Kidney (tissue), 14 donors: ENCODE results near the gene NCKAP5. TPM values are rescaled to one million over a fixed set of nuclear protein-coding genes. Genes with fewer than 3 reads are reported as not detected.

ENCODE experiments used
- DNase-seq, 5 donors: peaks; one replicate each; pipeline ENCODE4 v3.0.0-alpha.2; 2013 to 2020
- FAIRE-seq: peaks from 2 replicates; lab custom pipeline; 2012; peaks lifted over from hg19 to GRCh38; lab: Jason Lieb, UNC
- H3K27ac ChIP-seq, 2 donors: one replicate each; pipeline ENCODE4 v1.7.0; 2013; ENCODE audit warnings: low read depth in 2 of 2, low read length in 2 of 2, inconsistent platforms in 1 of 2
- H3K27me3 ChIP-seq: one replicate; pipeline ENCODE4 v1.7.1; 2013; ENCODE audit warnings: low read length, inconsistent platforms; ENCODE audit not compliant: control insufficient read depth, insufficient read depth
- H3K36me3 ChIP-seq, 3 donors: one replicate each; pipeline versions ENCODE4 v1.7.0 to v1.7.1; 2013; ENCODE audit warnings: low read length in 3 of 3, control low read depth in 1 of 3, inconsistent platforms in 1 of 3; ENCODE audit not compliant: insufficient read depth in 3 of 3, control insufficient read depth in 2 of 3
- H3K4me1 ChIP-seq, 3 donors: one replicate each; pipeline versions ENCODE4 v1.7.0 to v1.7.1; 2013; ENCODE audit warnings: low read length in 3 of 3, inconsistent platforms in 1 of 3, low read depth in 1 of 3; ENCODE audit not compliant: control insufficient read depth in 2 of 3, insufficient read depth in 2 of 3
- H3K4me3 ChIP-seq, 3 donors: one replicate each; pipeline versions ENCODE4 v1.7.0 to v1.8.1; 2013; ENCODE audit warnings: low read length in 3 of 3, control low read depth in 1 of 3, inconsistent platforms in 1 of 3
- H3K9ac ChIP-seq, 3 donors: one replicate each; pipeline versions ENCODE4 v1.7.0 to v1.7.1; 2013; ENCODE audit warnings: low read length in 3 of 3, control low read depth in 1 of 3, inconsistent platforms in 1 of 3
- H3K9me3 ChIP-seq, 3 donors: one replicate each; pipeline versions ENCODE4 v1.7.0 to v1.7.1; 2013; ENCODE audit warnings: low read length in 3 of 3, control low read depth in 1 of 3, inconsistent platforms in 1 of 3; ENCODE audit not compliant: control insufficient read depth in 2 of 3, insufficient read depth in 1 of 3
- intact Hi-C: fragments of 100-400 bp; cut with DNase I; formaldehyde crosslinking; loops from one replicate; pipeline ENCODE4 v1.11.1; 2022
- polyA plus RNA-seq: library from polyadenylated mRNA; stranded (reverse); fragments of 350-450 nt; fragmentation: Illumina TruSeq; extraction: RNeasy Lipid Tissue Mini Kit (QIAGEN cat#74804); gene quantifications from one replicate; pipeline ENCODE4 v1.2.3, GENCODE V29; 2014; ENCODE audit warnings: low read depth, low replicate concordance; ENCODE audit not compliant: insufficient read depth
- total RNA-seq: library from RNA; stranded (reverse); fragmentation: NEBNext Ultra II Directional; extraction: Animal tissue kit (Norgen Biotek cat#: 25700); gene quantifications from one replicate; pipeline ENCODE4 v1.2.1, GENCODE V29; 2021
- TF ChIP-seq, protein P1 (sequence below): IDR thresholded peaks from 3 replicates; pipeline ENCODE4 v1.5.1; 2012; ENCODE audit warnings: mild to moderate bottlenecking, moderate library complexity, borderline replicate concordance; ENCODE audit not compliant: insufficient read depth; ENCODE audit errors: extremely low read depth
- donor health status: control.
- donor health status: control.
- donor health status: control.
- donor health status: control.
- donor health status: control.
- donor health status: DM: yes; HTN: yes; CAD: no.
- donor health status: Normal renal cell carcinoma (clear cell type).

Gene NCKAP5
- total and polyA plus RNA-seq, 2 donors from 2014 or later, result 1.8 to 2.9 TPM

DNA sequence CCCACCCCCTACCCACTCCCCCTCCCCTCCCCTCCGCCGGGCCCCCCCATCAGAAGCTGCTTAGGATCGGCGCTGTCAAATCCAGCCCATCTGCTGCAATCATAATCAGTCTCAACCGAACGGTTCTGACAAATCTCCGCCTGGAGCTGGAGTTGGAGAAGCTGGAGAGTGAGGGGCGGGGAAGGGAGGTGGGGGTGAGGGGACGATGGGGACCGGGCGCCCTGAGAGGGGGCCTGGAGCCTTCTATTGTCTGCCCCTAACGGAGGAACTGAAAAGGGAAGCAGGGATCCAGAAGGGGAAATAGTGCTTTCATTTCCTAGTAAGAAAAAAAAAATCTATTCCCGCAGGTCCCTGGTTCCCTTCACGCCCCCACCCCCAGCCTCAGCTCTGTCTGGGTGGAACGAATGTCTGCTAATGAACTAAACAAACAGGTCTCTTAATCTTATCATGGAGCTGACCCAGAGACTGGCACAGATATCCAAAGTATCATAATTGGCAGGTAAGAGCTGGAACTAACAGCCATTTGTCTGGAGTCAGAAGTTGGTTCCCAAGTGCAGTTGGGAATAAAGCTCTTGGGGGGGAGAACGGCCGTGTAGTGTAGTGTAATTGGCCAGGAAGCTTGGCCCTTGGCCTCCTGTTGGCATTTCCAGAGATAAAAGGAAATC, 301.2 kb downstream of the NCKAP5 start:
- intact Hi-C loops, result no loop called here
- H3K27ac ChIP-seq, result no peak overlapping the region
- H3K9me3 ChIP-seq, result no peaks in the 10 kb centered on the region
- no peaks in the 10 kb centered on the region for H3K36me3 ChIP-seq
- no peaks in the 10 kb centered on the region for H3K4me1 ChIP-seq
- FAIRE-seq (no peak), DNase-seq (peak in 4 of 5 donors; percentile 19 to 55 (median 42))
- TF ChIP-seq, protein P1, sequence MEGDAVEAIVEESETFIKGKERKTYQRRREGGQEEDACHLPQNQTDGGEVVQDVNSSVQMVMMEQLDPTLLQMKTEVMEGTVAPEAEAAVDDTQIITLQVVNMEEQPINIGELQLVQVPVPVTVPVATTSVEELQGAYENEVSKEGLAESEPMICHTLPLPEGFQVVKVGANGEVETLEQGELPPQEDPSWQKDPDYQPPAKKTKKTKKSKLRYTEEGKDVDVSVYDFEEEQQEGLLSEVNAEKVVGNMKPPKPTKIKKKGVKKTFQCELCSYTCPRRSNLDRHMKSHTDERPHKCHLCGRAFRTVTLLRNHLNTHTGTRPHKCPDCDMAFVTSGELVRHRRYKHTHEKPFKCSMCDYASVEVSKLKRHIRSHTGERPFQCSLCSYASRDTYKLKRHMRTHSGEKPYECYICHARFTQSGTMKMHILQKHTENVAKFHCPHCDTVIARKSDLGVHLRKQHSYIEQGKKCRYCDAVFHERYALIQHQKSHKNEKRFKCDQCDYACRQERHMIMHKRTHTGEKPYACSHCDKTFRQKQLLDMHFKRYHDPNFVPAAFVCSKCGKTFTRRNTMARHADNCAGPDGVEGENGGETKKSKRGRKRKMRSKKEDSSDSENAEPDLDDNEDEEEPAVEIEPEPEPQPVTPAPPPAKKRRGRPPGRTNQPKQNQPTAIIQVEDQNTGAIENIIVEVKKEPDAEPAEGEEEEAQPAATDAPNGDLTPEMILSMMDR, result no peak
- H3K4me3 ChIP-seq, result peak overlapping the region in 1 of 3 donors; percentile 45
- H3K9ac ChIP-seq, result peak overlapping the region in 1 of 3 donors; percentile 34
- no peaks in the 10 kb centered on the region for H3K27me3 ChIP-seq

DNA sequence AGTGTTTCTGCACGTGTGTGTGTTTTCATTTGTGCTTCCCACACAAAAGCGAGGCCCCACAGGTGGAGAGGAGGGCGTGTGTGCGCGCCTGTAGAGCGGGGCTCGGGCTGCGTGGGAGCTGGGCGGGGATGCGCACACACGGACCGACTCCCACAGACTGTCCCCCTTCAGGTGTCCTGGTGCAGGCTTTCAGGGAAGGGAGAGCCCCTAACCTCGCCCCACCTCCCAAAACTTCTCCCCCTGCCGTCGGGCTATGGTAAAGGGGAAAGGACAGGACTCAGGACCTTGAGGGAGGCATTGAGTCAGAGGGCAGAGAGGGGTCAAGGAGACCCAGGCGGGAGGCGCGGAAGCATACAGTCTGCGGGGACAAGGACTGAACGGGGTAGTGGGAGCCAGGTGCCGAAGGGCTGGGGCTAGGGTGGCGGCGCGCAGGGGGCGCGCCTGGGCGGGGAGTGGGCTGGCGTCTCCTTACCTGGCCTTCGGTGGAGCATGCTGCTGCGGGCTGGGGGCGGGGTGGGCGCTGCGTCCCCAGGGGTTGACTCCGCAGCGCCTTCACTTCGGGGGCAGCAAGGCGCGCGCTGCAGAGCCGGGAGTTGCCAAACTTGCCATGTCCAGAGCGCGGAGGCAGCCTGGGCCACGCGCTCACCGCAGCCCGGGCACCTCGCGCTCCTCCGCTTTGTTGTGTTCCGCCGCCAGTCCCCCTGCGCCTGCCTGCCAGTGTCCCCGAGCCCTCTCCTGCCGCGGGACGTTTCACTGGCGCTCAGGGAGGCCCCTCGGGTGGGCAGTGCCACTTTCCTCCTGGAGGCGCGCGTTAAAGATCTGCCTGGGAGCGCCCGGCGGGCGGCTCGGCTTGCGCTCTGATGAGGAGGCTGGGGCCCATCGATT, 302.0 kb downstream of the NCKAP5 start:
- Histone ChIP-seq H3K4me1 (no peaks in the 10 kb centered on the region), H3K27ac (peak overlapping the region in 1 of 2 donors; percentile 60), H3K27me3 (no peaks in the 10 kb centered on the region), H3K36me3 (no peaks in the 10 kb centered on the region), H3K9me3 (no peaks in the 10 kb centered on the region), H3K4me3 (peak overlapping the region; percentile 3 to 45 (median 42)), H3K9ac (no peak overlapping the region)
- DNase-seq (peak; percentile 45 to 68 (median 63)), FAIRE-seq (no peak)
- intact Hi-C loops, result no loop called here
- TF ChIP-seq, protein P1, result no peak

DNA sequence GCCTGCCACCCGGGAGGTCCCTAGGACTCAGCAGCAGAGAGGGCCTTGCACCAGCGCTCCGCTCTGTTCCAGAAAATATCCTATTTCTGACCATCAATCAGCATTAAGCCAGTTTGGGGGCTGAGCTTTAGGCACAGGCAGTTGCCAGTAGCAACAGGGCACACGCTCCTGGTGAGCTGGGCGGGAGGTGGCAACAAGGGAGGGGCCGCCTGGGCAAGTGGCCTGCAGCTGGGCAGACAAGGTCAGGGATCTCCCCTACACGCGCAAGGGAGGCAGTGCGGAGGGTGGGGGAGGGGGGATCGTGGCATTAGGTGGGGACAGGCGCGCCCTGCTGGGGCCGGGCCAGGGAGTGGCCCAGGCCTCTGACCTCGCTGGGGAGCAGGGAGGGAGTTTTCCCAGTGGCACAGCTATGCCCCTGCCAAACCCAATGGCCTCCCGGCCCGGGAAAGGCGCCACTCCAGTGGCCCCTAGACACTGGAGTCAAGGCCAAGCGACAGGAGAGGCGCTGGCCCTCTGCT, 302.8 kb downstream of the NCKAP5 start:
- Histone ChIP-seq H3K4me1 (no peaks in the 10 kb centered on the region), H3K4me3 (peak overlapping the region in 1 of 3 donors; percentile 45), H3K36me3 (no peaks in the 10 kb centered on the region), H3K27me3 (no peaks in the 10 kb centered on the region), H3K9me3 (no peaks in the 10 kb centered on the region), H3K27ac (peak overlapping the region in 1 of 2 donors; percentile 3), H3K9ac (no peak overlapping the region)
- intact Hi-C loops, result no loop called here
- TF ChIP-seq, protein P1, result no peak
- FAIRE-seq (no peak), DNase-seq (peak; percentile 76 to 84 (median 78))
